RWPE1 (cell line): ENCODE results near the gene GPRC5D.

Source experiments
- CTCF ChIA-PET: fragments of 350-600 bp; sonication (Branson Sonifier 250); formaldehyde crosslinking; extraction: SDS; loops from one replicate; lab custom pipeline; 2021; lab: Yijun Ruan, JAX
- POLR2A ChIA-PET: fragments of 400-600 bp; formaldehyde crosslinking; extraction: SDS; loops from one replicate; lab custom pipeline; 2020; ENCODE audit warnings: antibody characterized with exemption; ENCODE audit not compliant: low non-redundant PET; lab: Yijun Ruan, JAX
- DNase-seq: peaks from one replicate; pipeline ENCODE4 v3.0.0; 2012; ENCODE audit warnings: low spot score
- H3K27ac ChIP-seq: fragments of 450-650 bp; 2 replicates; pipeline ENCODE4 v1.5.1; 2017
- CTCF ChIP-seq: fragments of 450-650 bp; conservative IDR thresholded peaks from 2 replicates; pipeline ENCODE4 v1.5.1; 2017; ENCODE audit warnings: low read depth, mild to moderate bottlenecking

The GPRC5D gene

GRCh38 chr12:12975322-12976077 is 23.5 kb upstream of the GPRC5D start:
- no peak for TF ChIP-seq CTCF
- POLR2A ChIA-PET, result no interaction called here
- peak overlapping the region; percentile 79 for H3K27ac ChIP-seq
- CTCF ChIA-PET, result interaction anchor here (0.5 to 0.6 kb wide), 2 partner anchors 102 to 1811 kb away, joined by 3 to 4 read pairs; no protein-coding TSS in a partner anchor
- no peak for DNase-seq

- TF ChIP-seq CTCF, result no peak
- ChIA-PET CTCF (interaction anchor here (0.6 to 1.6 kb wide), 2 partner anchors 10 to 137 kb away, joined by 3 to 4 read pairs; no protein-coding TSS in a partner anchor), POLR2A (no interaction called here)
- no peak overlapping the region for H3K27ac ChIP-seq
- DNase-seq, result no peak
Measured at GRCh38 chr12:12974211-12974610, 22.2 kb upstream of the GPRC5D start.

- H3K27ac ChIP-seq, result no peak overlapping the region
- ChIA-PET CTCF (interaction anchor here (1.6 kb wide), 1 partner anchor 11 kb away, joined by 4 read pairs; no protein-coding TSS in a partner anchor), POLR2A (no interaction called here)
- TF ChIP-seq CTCF, result no peak
- DNase-seq, result no peak
Measured at GRCh38 chr12:12973019-12973418, 21.0 kb upstream of the GPRC5D start.

GRCh38 chr12:12965836-12966235 is 13.9 kb upstream of the GPRC5D start:
- CTCF ChIA-PET, result no interaction called here
- DNase-seq, result no peak
- TF ChIP-seq CTCF, result no peak

GRCh38 chr12:12964255-12964654 is 12.3 kb upstream of the GPRC5D start:
- no peak overlapping the region for H3K27ac ChIP-seq
- no peak for DNase-seq
- POLR2A ChIA-PET, result no interaction called here
- CTCF ChIA-PET, result interaction anchor here (0.7 kb wide), 1 partner anchor 24 kb away, joined by 3 read pairs; no protein-coding TSS in a partner anchor
- TF ChIP-seq CTCF, result no peak

More at GRCh38 chr12:12965836-12966235, 13.9 kb upstream of the GPRC5D start:
- H3K27ac ChIP-seq, result no peak overlapping the region
- POLR2A ChIA-PET, result no interaction called here

- no peak for TF ChIP-seq CTCF
- H3K27ac ChIP-seq, result no peak overlapping the region
- DNase-seq, result no peak
- POLR2A ChIA-PET, result no interaction called here
- CTCF ChIA-PET, result interaction anchor here (0.6 to 1.1 kb wide), 2 partner anchors 9 to 123 kb away, joined by 3 read pairs; no protein-coding TSS in a partner anchor
Measured at GRCh38 chr12:12960639-12961209, 8.8 kb upstream of the GPRC5D start.
